H1 (cell line): ENCODE measurements around the gene CCDC192.

Experiments used
- ASH2L ChIP-seq: fragments of 200-600, 300-600 bp; sonication (generic); IDR thresholded peaks from one replicate; pipeline ENCODE4 v1.7.1; 2017; ENCODE audit warnings: low read length
- ATF2 ChIP-seq: IDR thresholded peaks from 2 replicates; pipeline ENCODE4 v1.6.1; 2012; ENCODE audit warnings: low read length, inconsistent platforms
- CBX8 ChIP-seq: fragments of 300-800, 300-1000 bp; sonication (generic); IDR thresholded peaks from 2 replicates; pipeline ENCODE4 v1.7.1; 2016; ENCODE audit warnings: low read depth, low read length, borderline replicate concordance
- CTCF ChIP-seq, 3 experiments: IDR thresholded peaks; 1 replicate in 2 of 3; 2 replicates in 1 of 3; pipeline versions ENCODE4 v1.5.1 to v1.6.1; 2011; ENCODE audit warnings: low read length in 3 of 3, mild to moderate bottlenecking in 3 of 3, inconsistent platforms in 2 of 3, low read depth in 1 of 3, moderate library complexity in 1 of 3; ENCODE audit not compliant: insufficient read depth in 1 of 3; ENCODE audit errors: control extremely low read depth in 1 of 3
- EP300 ChIP-seq, 2 experiments: IDR thresholded peaks; 1 replicate in 1 of 2; 2 replicates in 1 of 2; pipeline ENCODE4 v1.6.1; 2011 to 2012; ENCODE audit warnings: low read depth in 2 of 2, low read length in 2 of 2, mild to moderate bottlenecking in 2 of 2, borderline replicate concordance in 1 of 2, inconsistent platforms in 1 of 2, moderate library complexity in 1 of 2
- PHF8 ChIP-seq: fragments of 200-600 bp; sonication (generic); conservative IDR thresholded peaks from 2 replicates; pipeline ENCODE4 v1.7.1; 2012; ENCODE audit warnings: low read depth, mild to moderate bottlenecking, inconsistent platforms, low read length, moderate library complexity
- POLR2A ChIP-seq, 2 experiments: IDR thresholded peaks; 1 replicate in 1 of 2; 2 replicates in 1 of 2; pipeline ENCODE4 v1.6.1; 2011; ENCODE audit warnings: low read depth in 2 of 2, low read length in 2 of 2, mild to moderate bottlenecking in 2 of 2; ENCODE audit errors: control extremely low read depth in 1 of 2
- POLR2AphosphoS5 ChIP-seq: IDR thresholded peaks from 2 replicates; pipeline ENCODE4 v1.6.1; 2011; ENCODE audit warnings: low read depth, low read length
- RFX5 ChIP-seq: IDR thresholded peaks from 2 replicates; pipeline ENCODE4 v1.6.1; 2011; ENCODE audit warnings: low read depth, low read length, improper control_type of control experiment, borderline replicate concordance
- ZNF274 ChIP-seq: IDR thresholded peaks from 2 replicates; pipeline ENCODE4 v1.7.0; 2012; ENCODE audit warnings: low read length, borderline replicate concordance; ENCODE audit errors: extremely low read depth
- TF ChIP-seq, protein P1 (sequence below): IDR thresholded peaks from 2 replicates; pipeline ENCODE4 v1.6.1; 2012; ENCODE audit warnings: inconsistent platforms

- TF ChIP-seq CTCF (IDR thresholded peaks at IDR 0.05; ENCODE audit: control extremely low read depth in 1 of 3, insufficient read depth in 1 of 3, low read depth in 1 of 3, low read length in 3 of 3) (no peak), ASH2L (no peak), ATF2 (no peak), RFX5 (no peak), ZNF274 (no peak), POLR2AphosphoS5 (no peak), PHF8 (no peak), CBX8 (no peak), POLR2A (IDR thresholded peaks at IDR 0.05; ENCODE audit: control extremely low read depth in 1 of 2, low read depth in 2 of 2, low read length in 2 of 2) (no peak), EP300 (IDR thresholded peaks at IDR 0.05; ENCODE audit: borderline replicate concordance in 1 of 2, low read depth in 2 of 2, low read length in 2 of 2) (no peak)
- TF ChIP-seq, protein P1, sequence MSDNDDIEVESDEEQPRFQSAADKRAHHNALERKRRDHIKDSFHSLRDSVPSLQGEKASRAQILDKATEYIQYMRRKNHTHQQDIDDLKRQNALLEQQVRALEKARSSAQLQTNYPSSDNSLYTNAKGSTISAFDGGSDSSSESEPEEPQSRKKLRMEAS, result no peak
Measured at GRCh38 chr5:127838661-127839060, 135.5 kb downstream of the CCDC192 start.
